Smooth muscle cell of the brain vasculature (primary cell): Measurements from ENCODE around the gene VEPH1.

Experiments used
- DNase-seq: peaks from one replicate; pipeline ENCODE4 v3.0.0-alpha.2; 2012; ENCODE audit warnings: low read depth, low spot score

The VEPH1 gene

DNA sequence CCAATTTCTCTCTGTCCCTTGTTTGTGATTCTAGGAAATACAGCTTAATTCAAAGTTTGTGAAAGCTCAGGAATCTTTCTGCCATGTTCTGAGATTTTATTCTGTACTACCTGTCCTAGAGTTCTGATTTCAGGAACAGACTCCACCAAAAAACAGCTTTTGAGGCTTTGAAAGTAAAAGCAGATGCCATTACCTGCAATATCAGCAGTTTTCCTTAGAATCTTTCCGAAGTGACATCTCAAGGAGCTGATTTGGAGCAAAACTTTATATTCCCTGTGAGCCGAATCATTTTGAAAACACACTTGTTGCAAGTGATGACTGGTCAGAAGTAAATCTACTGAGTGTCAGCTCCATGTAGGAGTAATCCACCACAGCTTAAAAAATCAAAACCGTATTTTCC is 284.0 kb downstream of the VEPH1 start:
- no peak for DNase-seq
